Endothelial cell of umbilical vein (primary cell): Measurements from ENCODE around the gene PARP3. TPM values are rescaled to one million over a fixed set of nuclear protein-coding genes. Genes with fewer than 3 reads are reported as not detected.

ENCODE experiments used
- BruUV-seq: library from RNA; stranded (reverse); fragments of 400-500 nt; replicated peaks from 2 replicates; lab custom pipeline; 2021; lab: Mats Ljungman, UMichigan
- CTCF ChIA-PET: fragments of 300-600, 350-600 bp; sonication (Branson Sonifier 250); formaldehyde crosslinking; loops from one replicate; lab custom pipeline; 2021; ENCODE audit warnings: antibody characterized with exemption, inconsistent platforms; lab: Charles Lee
- POLR2A ChIA-PET: fragments of 300-600, 350-600 bp; sonication (Branson Sonifier 250); formaldehyde crosslinking; loops from one replicate; lab custom pipeline; 2021; ENCODE audit warnings: antibody characterized with exemption, inconsistent platforms; lab: Charles Lee
- DNase-seq: peaks from one replicate; pipeline ENCODE4 v3.0.0-alpha.2; 2011; ENCODE audit warnings: low read depth, low spot score
- FAIRE-seq: peaks from 2 replicates; lab custom pipeline; 2011; peaks lifted over from hg19 to GRCh38; lab: Jason Lieb, UNC
- H2AFZ ChIP-seq: 2 replicates; pipeline ENCODE4 v1.6.0; 2012; ENCODE audit warnings: low read depth, low read length, control low read depth, inconsistent platforms
- H3K27ac ChIP-seq: 2 replicates; pipeline ENCODE4 v1.5.1; 2011; ENCODE audit warnings: low read depth, mild to moderate bottlenecking, control low read depth, low read length, moderate library complexity; ENCODE audit not compliant: insufficient read depth
- H3K27me3 ChIP-seq, 2 experiments: 2 replicates each; pipeline versions ENCODE4 v1.6.0 to v1.6.1; 2011; ENCODE audit warnings: low read length in 2 of 2, mixed read lengths in 1 of 2; ENCODE audit not compliant: control insufficient read depth in 2 of 2, insufficient read depth in 2 of 2
- H3K36me3 ChIP-seq, 2 experiments: 2 replicates in 1 of 2; 3 replicates in 1 of 2; pipeline ENCODE4 v1.5.1; 2011; ENCODE audit warnings: low read length in 2 of 2, mild to moderate bottlenecking in 1 of 2, moderate library complexity in 1 of 2; ENCODE audit not compliant: control insufficient read depth in 2 of 2, insufficient read depth in 2 of 2; ENCODE audit errors: extremely low read depth in 1 of 2
- H3K4me1 ChIP-seq: 3 replicates; pipeline ENCODE4 v1.5.1; 2011; ENCODE audit warnings: mild to moderate bottlenecking, low read length; ENCODE audit not compliant: control insufficient read depth, insufficient read depth; ENCODE audit errors: extremely low read depth
- H3K4me2 ChIP-seq: 2 replicates; pipeline ENCODE4 v1.6.1; 2011; ENCODE audit warnings: low read length, control low read depth, mixed read lengths; ENCODE audit not compliant: insufficient read depth
- H3K4me3 ChIP-seq, 3 experiments: fragments of 200-600 bp in 1 of 3; sonication (generic), shearing (Covaris generic) in 1 of 3; replicated peaks in 1 of 3; 2 replicates each; pipeline ENCODE4 v1.5.1; 2011 to 2016; ENCODE audit warnings: control low read depth in 3 of 3, low read length in 3 of 3, mild to moderate bottlenecking in 2 of 3, inconsistent platforms in 1 of 3, low read depth in 1 of 3, moderate library complexity in 1 of 3; ENCODE audit not compliant: insufficient read depth in 1 of 3
- H3K79me2 ChIP-seq: 2 replicates; pipeline ENCODE4 v1.6.0; 2012; ENCODE audit warnings: low read length, inconsistent platforms; ENCODE audit not compliant: control insufficient read depth, insufficient read depth
- H3K9ac ChIP-seq: replicated peaks from 2 replicates; pipeline ENCODE3; 2011; ENCODE audit warnings: low read length, control low read depth; ENCODE audit not compliant: insufficient read depth; ENCODE audit errors: extremely low read depth
- H3K9me1 ChIP-seq: replicated peaks from 3 replicates; pipeline ENCODE4 v1.6.0; 2011; ENCODE audit warnings: mild to moderate bottlenecking, low read length; ENCODE audit not compliant: control insufficient read depth, insufficient read depth; ENCODE audit errors: extremely low read depth
- H3K9me3 ChIP-seq: replicated peaks from 2 replicates; pipeline ENCODE4 v1.5.1; 2012; ENCODE audit warnings: low read length, inconsistent platforms; ENCODE audit not compliant: control insufficient read depth, insufficient read depth
- H4K20me1 ChIP-seq: replicated peaks from 2 replicates; pipeline ENCODE3; 2011; ENCODE audit warnings: mild to moderate bottlenecking, low read length; ENCODE audit not compliant: control insufficient read depth, insufficient read depth; ENCODE audit errors: extremely low read depth
- EZH2 ChIP-seq: IDR thresholded peaks from 2 replicates; pipeline ENCODE4 v1.6.1; 2012; ENCODE audit warnings: borderline replicate concordance, low read depth, mild to moderate bottlenecking, moderate library complexity, low read length, inconsistent platforms; ENCODE audit not compliant: severe bottlenecking
- FOS ChIP-seq: IDR thresholded peaks from 2 replicates; pipeline ENCODE4 v1.6.1; 2011; ENCODE audit warnings: mild to moderate bottlenecking, low read length, moderate library complexity, borderline replicate concordance; ENCODE audit not compliant: insufficient read depth
- GATA2 ChIP-seq: IDR thresholded peaks from 2 replicates; pipeline ENCODE4 v1.7.0; 2011; ENCODE audit warnings: low read depth, mild to moderate bottlenecking, moderate library complexity, mixed read lengths, low read length; ENCODE audit not compliant: insufficient read length, insufficient read depth
- JUN ChIP-seq: IDR thresholded peaks from 2 replicates; pipeline ENCODE4 v1.6.1; 2011; ENCODE audit warnings: borderline replicate concordance, low read depth; ENCODE audit not compliant: insufficient read length, insufficient read depth
- MAX ChIP-seq: IDR thresholded peaks from 2 replicates; pipeline ENCODE4 v1.6.1; 2011; ENCODE audit not compliant: insufficient read depth, insufficient read length
- MYC ChIP-seq: IDR thresholded peaks from one replicate; pipeline ENCODE4 v1.6.1; 2011; ENCODE audit warnings: mild to moderate bottlenecking, low read depth, low read length
- POLR2A ChIP-seq: IDR thresholded peaks from 2 replicates; pipeline ENCODE4 v1.6.1; 2012; ENCODE audit warnings: low read depth, mild to moderate bottlenecking, control low read depth, low read length
- POLR2AphosphoS5 ChIP-seq: IDR thresholded peaks from 2 replicates; pipeline ENCODE4 v1.6.1; 2012; ENCODE audit warnings: low read depth, mild to moderate bottlenecking, control low read depth, low read length, moderate library complexity; ENCODE audit not compliant: insufficient read depth
- dilution Hi-C: fragments of 300-500 bp; cut with MboI; formaldehyde crosslinking; loops from one replicate; pipeline ENCODE4 v1.15.0; 2019; ENCODE audit warnings: low sequenced_read_pairs; ENCODE audit not compliant: extremely low pct_ligation_motif_present
- intact Hi-C: fragments of 100-400 bp; cut with micrococcal nuclease; formaldehyde crosslinking; loops from one replicate; pipeline ENCODE4 v1.10.0; 2022
- polyA plus RNA-seq, 4 experiments: library from polyadenylated mRNA; depleted of rRNA in 3 of 4; stranded (reverse) in 3 of 4; unstranded in 1 of 4; fragments of >200 nt; gene quantifications; 2 replicates each; pipeline versions ENCODE4 v1.2.1 to v1.2.3, GENCODE V29; 2011 to 2012; ENCODE audit warnings: missing spikeins in 1 of 4
- total RNA-seq: library from RNA; stranded (reverse); gene quantifications from 2 replicates; pipeline ENCODE4 v1.2.3, GENCODE V29; 2021
- TF ChIP-seq, protein P1 (sequence below), 2 donors: IDR thresholded peaks; 1 replicate in 1 of 2; 2 replicates in 1 of 2; pipeline ENCODE4 v1.5.1; 2011; ENCODE audit warnings: low read length in 2 of 2, mild to moderate bottlenecking in 2 of 2, moderate library complexity in 2 of 2, control low read depth in 1 of 2, inconsistent platforms in 1 of 2, low read depth in 1 of 2; ENCODE audit not compliant: insufficient read depth in 1 of 2; ENCODE audit errors: extremely low read depth in 1 of 2

PARP3 gene
- total and polyA plus RNA-seq, 2 donors (not counting 3 experiments of a cell fraction or from before 2014, with no cell fraction given) = 10.0 to 13.8 TPM

GRCh38 chr3:51946796-51947195 is 4.6 kb downstream of the PARP3 start:
- CTCF ChIA-PET = no interaction called here
- BruUV-seq = no TSS peak
- TF ChIP-seq FOS (no peak), MAX (no peak), GATA2 (no peak), MYC (no peak), POLR2AphosphoS5 (no peak), EZH2 (no peak), JUN (no peak), POLR2A (no peak)
- TF ChIP-seq, protein P1, sequence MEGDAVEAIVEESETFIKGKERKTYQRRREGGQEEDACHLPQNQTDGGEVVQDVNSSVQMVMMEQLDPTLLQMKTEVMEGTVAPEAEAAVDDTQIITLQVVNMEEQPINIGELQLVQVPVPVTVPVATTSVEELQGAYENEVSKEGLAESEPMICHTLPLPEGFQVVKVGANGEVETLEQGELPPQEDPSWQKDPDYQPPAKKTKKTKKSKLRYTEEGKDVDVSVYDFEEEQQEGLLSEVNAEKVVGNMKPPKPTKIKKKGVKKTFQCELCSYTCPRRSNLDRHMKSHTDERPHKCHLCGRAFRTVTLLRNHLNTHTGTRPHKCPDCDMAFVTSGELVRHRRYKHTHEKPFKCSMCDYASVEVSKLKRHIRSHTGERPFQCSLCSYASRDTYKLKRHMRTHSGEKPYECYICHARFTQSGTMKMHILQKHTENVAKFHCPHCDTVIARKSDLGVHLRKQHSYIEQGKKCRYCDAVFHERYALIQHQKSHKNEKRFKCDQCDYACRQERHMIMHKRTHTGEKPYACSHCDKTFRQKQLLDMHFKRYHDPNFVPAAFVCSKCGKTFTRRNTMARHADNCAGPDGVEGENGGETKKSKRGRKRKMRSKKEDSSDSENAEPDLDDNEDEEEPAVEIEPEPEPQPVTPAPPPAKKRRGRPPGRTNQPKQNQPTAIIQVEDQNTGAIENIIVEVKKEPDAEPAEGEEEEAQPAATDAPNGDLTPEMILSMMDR (IDR thresholded peaks at IDR 0.05; ENCODE audit: extremely low read depth in 1 of 2, insufficient read depth in 1 of 2, low read depth in 1 of 2, low read length in 2 of 2) = no peak
- DNase-seq (no peak), FAIRE-seq (no peak)
- Histone ChIP-seq H3K9me1 (no peaks in the 10 kb centered on the region), H3K4me1 (peaks cover 11% of the 10 kb centered on the region), H3K9ac (no peak overlapping the region), H3K79me2 (no peaks in the 10 kb centered on the region), H3K4me2 (no peak overlapping the region), H3K36me3 (no peaks in the 10 kb centered on the region), H3K9me3 (no peaks in the 10 kb centered on the region), H3K27ac (no peak overlapping the region), H2AFZ (no peak overlapping the region), H3K27me3 (no peaks in the 10 kb centered on the region), H3K4me3 (no peak overlapping the region), H4K20me1 (no peaks in the 10 kb centered on the region)
- POLR2A ChIA-PET = no interaction called here
- intact Hi-C loops (loop anchor here (10.0 kb wide), 1 partner anchor 562 kb away; the partner anchor contains the start of gene MANF), dilution Hi-C loops (no loop called here)
